SK-N-SH (cell line): Measurements from ENCODE around the gene RNPEPL1. TPM values are rescaled to one million over a fixed set of nuclear protein-coding genes. Genes with fewer than 3 reads are reported as not detected.

Experiments
- CTCF ChIA-PET: fragments of 300-600, 350-600 bp; formaldehyde crosslinking; extraction: SDS; loops from one replicate; lab custom pipeline; 2021; lab: Yijun Ruan, JAX
- POLR2A ChIA-PET: fragments of 350-600 bp; sonication (Branson Sonifier 250); formaldehyde crosslinking; extraction: SDS; loops from one replicate; lab custom pipeline; 2020; ENCODE audit warnings: antibody characterized with exemption, inconsistent platforms; lab: Yijun Ruan, JAX
- DNase-seq: peaks from one replicate; pipeline ENCODE4 v3.0.0; 2012
- H2AFZ ChIP-seq: fragments of 200-600 bp; sonication (generic); 2 replicates; pipeline ENCODE4 v1.8.1; 2016; ENCODE audit warnings: antibody characterized with exemption, mild to moderate bottlenecking, low read depth
- H3F3A ChIP-seq: fragments of 200-600 bp; sonication (generic); replicated peaks from 2 replicates; pipeline ENCODE3; 2016; ENCODE audit warnings: antibody characterized with exemption, mild to moderate bottlenecking; ENCODE audit not compliant: insufficient read depth
- H3K27ac ChIP-seq, 2 experiments: fragments of 200-500 bp in 1 of 2; fragments of 200-600 bp in 1 of 2; sonication (Bioruptor generic) in 1 of 2; sonication (generic), shearing (Covaris generic) in 1 of 2; 2 replicates each; pipeline versions ENCODE4 v1.5.1 to v1.6.1; 2014 to 2016; ENCODE audit warnings: low read depth in 2 of 2, inconsistent platforms in 1 of 2, low read length in 1 of 2, mild to moderate bottlenecking in 1 of 2, mixed read lengths in 1 of 2
- H3K27me3 ChIP-seq: fragments of 200-600 bp; sonication (generic), shearing (Covaris generic); 2 replicates; pipeline ENCODE4 v1.6.1; 2016; ENCODE audit warnings: mixed run types; ENCODE audit not compliant: insufficient read depth
- H3K36me3 ChIP-seq, 2 experiments: fragments of 200-500 bp in 1 of 2; fragments of 200-600 bp in 1 of 2; sonication (Bioruptor generic) in 1 of 2; sonication (generic) in 1 of 2; replicated peaks in 1 of 2; 2 replicates each; pipeline versions ENCODE3 to v1.5.1; 2014 to 2016; ENCODE audit warnings: low read length in 1 of 2, mild to moderate bottlenecking in 1 of 2; ENCODE audit not compliant: insufficient read depth in 2 of 2, control insufficient read depth in 1 of 2
- H3K4me1 ChIP-seq, 2 experiments: fragments of 200-500 bp in 1 of 2; fragments of 200-600 bp in 1 of 2; sonication (Bioruptor generic) in 1 of 2; sonication (generic), shearing (Covaris generic) in 1 of 2; 2 replicates each; pipeline versions ENCODE4 v1.5.1 to v1.6.1; 2014 to 2016; ENCODE audit warnings: low read depth in 1 of 2, low read length in 1 of 2, mixed run types in 1 of 2; ENCODE audit not compliant: insufficient read depth in 2 of 2, control insufficient read depth in 1 of 2
- H3K4me2 ChIP-seq: fragments of 200-600 bp; sonication (generic), shearing (Covaris generic); 2 replicates; pipeline ENCODE4 v1.6.1; 2017; ENCODE audit warnings: mixed run types
- H3K4me3 ChIP-seq, 2 experiments: fragments of 200-500 bp in 1 of 2; fragments of 200-600 bp in 1 of 2; sonication (Bioruptor generic) in 1 of 2; sonication (generic), shearing (Covaris generic) in 1 of 2; 2 replicates each; pipeline versions ENCODE4 v1.5.1 to v1.8.1; 2014 to 2016; ENCODE audit warnings: low read depth in 2 of 2, inconsistent platforms in 1 of 2, low read length in 1 of 2, mild to moderate bottlenecking in 1 of 2, mixed read lengths in 1 of 2, moderate library complexity in 1 of 2
- H3K79me2 ChIP-seq: fragments of 200-600 bp; sonication (generic); 2 replicates; pipeline ENCODE4 v1.8.1; 2017; ENCODE audit warnings: mild to moderate bottlenecking; ENCODE audit not compliant: insufficient read depth
- H3K9ac ChIP-seq: fragments of 200-600 bp; sonication (generic); 2 replicates; pipeline ENCODE4 v1.6.1; 2017; ENCODE audit warnings: mixed run types
- H3K9me2 ChIP-seq: fragments of 200-600 bp; sonication (generic); 2 replicates; pipeline ENCODE4 v1.6.1; 2017; ENCODE audit warnings: mixed run types
- H3K9me3 ChIP-seq: fragments of 200-600 bp; sonication (generic); 2 replicates; pipeline ENCODE4 v1.6.1; 2017; ENCODE audit warnings: mixed run types, mild to moderate bottlenecking, moderate library complexity
- H4K20me1 ChIP-seq: fragments of 200-600 bp; sonication (generic); 2 replicates; pipeline ENCODE4 v1.6.1; 2017; ENCODE audit warnings: mild to moderate bottlenecking, mixed run types; ENCODE audit not compliant: insufficient read depth
- EZH2phosphoT487 ChIP-seq: fragments of 200-600 bp; sonication (generic); IDR thresholded peaks from 2 replicates; pipeline ENCODE4 v1.6.1; 2017; ENCODE audit warnings: low read depth, mixed run types, mild to moderate bottlenecking, antibody characterized with exemption, moderate library complexity, borderline replicate concordance
- MEF2A ChIP-seq: IDR thresholded peaks from 2 replicates; pipeline ENCODE4 v1.4.0; 2012; ENCODE audit warnings: low read depth, borderline replicate concordance
- MXI1 ChIP-seq: IDR thresholded peaks from 2 replicates; pipeline ENCODE4 v1.6.1; 2012; ENCODE audit warnings: mild to moderate bottlenecking, low read depth, low read length, improper control_type of control experiment
- NFIC ChIP-seq: IDR thresholded peaks from 2 replicates; pipeline ENCODE4 v1.4.0; 2012; ENCODE audit warnings: borderline replicate concordance
- NRF1 ChIP-seq: IDR thresholded peaks from 2 replicates; pipeline ENCODE4 v1.6.1; 2012; ENCODE audit warnings: low read depth, mild to moderate bottlenecking, low read length
- RAD21 ChIP-seq: IDR thresholded peaks from 2 replicates; pipeline ENCODE4 v1.6.1; 2012; ENCODE audit warnings: mild to moderate bottlenecking, low read length
- RCOR1 ChIP-seq: fragments of 150-350 bp; IDR thresholded peaks from 2 replicates; pipeline ENCODE4 v1.6.1; 2017; ENCODE audit warnings: antibody characterized with exemption, low read length
- RFX5 ChIP-seq: IDR thresholded peaks from 2 replicates; pipeline ENCODE4 v1.6.1; 2012; ENCODE audit warnings: mild to moderate bottlenecking, improper control_type of control experiment, low read length
- SMC3 ChIP-seq: IDR thresholded peaks from 2 replicates; pipeline ENCODE4 v1.6.1; 2012; ENCODE audit warnings: low read depth, low read length, improper control_type of control experiment
- TAF1 ChIP-seq: IDR thresholded peaks from 2 replicates; pipeline ENCODE4 v1.6.1; 2012; ENCODE audit warnings: low read depth, mild to moderate bottlenecking, low read length, moderate library complexity, borderline replicate concordance
- TEAD4 ChIP-seq: IDR thresholded peaks from 2 replicates; pipeline ENCODE4 v1.4.0; 2012; ENCODE audit warnings: mild to moderate bottlenecking, borderline replicate concordance; ENCODE audit not compliant: insufficient read depth
- YY1 ChIP-seq: IDR thresholded peaks from 2 replicates; pipeline ENCODE4 v1.4.0; 2012; ENCODE audit warnings: low read depth, mild to moderate bottlenecking
- WGBS: methylation state at CpG from one replicate; pipeline ENCODE4 v1.1.6; 2017; ENCODE audit warnings: low lambda C conversion rate; 5-methylcytosine and 5-hydroxymethylcytosine counted together
- polyA plus RNA-seq, 3 experiments: library from polyadenylated mRNA; depleted of rRNA; stranded (reverse); fragments of >200 nt; gene quantifications; 2 replicates each; pipeline ENCODE4 v1.2.3, GENCODE V29; 2012
- TF ChIP-seq, protein P1 (sequence below): fragments of 150-350 bp; IDR thresholded peaks from 2 replicates; pipeline ENCODE4 v1.6.1; 2017; ENCODE audit warnings: antibody characterized with exemption, low read length, low read depth, borderline replicate concordance
- TF ChIP-seq, protein P2 (sequence below): fragments of 200-600 bp; sonication (generic); IDR thresholded peaks from 2 replicates; pipeline ENCODE4 v1.6.1; 2017; ENCODE audit warnings: antibody characterized with exemption, mild to moderate bottlenecking, moderate library complexity
- TF ChIP-seq, protein P3 (sequence below): fragments of 150-350 bp; IDR thresholded peaks from 2 replicates; pipeline ENCODE4 v1.6.1; 2016; ENCODE audit warnings: mild to moderate bottlenecking, low read depth, low read length
- TF ChIP-seq, protein P4 (sequence below): IDR thresholded peaks from 2 replicates; pipeline ENCODE4 v1.4.0; 2012; ENCODE audit warnings: low read depth, borderline replicate concordance
- TF ChIP-seq, protein P5 (sequence below): IDR thresholded peaks from 2 replicates; pipeline ENCODE4; 2012

The RNPEPL1 gene
- polyA plus RNA-seq, 1 of the 3 experiments (the other 2 are of a cell fraction), result 14.3 TPM

DNA sequence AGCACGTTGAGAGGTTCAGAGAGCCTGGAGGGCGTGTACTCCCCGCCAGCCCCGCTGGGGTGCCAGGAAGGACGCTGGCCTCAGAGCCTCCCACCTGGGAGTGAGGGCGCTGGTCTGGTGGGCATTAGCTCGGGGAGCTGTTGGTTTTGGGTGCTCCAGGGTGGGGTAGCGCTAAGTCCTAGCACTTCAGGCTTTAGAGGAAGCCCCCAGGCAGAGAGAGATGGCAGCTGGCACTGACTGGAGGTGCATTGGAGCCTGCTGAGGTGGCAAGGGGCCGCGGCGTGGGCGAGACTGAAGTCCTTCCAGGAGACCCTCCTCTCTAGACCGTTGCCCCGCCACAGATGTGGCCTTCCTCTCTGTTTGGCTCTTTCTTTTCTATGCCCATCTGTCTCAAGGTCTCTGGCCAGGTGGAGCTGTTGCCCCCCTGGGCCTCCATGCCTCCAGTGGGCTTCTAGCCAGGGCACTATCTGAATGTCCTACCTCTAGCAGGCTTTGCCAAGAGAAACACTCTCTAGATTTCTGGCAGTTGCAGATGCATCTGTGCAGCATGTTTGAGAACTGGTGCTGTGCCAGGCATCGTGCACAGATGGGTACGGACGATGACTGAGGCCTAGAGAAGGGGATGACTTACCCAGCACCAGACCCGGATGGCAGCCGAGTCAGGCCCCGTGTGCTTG lies 24.9 kb downstream of the RNPEPL1 start:
- peaks cover 16% of the 10 kb centered on the region for H4K20me1 ChIP-seq
- peaks cover 2 to 9% of the 10 kb centered on the region in 2 experiments; a peak in 1 of 4 replicates for H3K4me1 ChIP-seq
- CTCF ChIA-PET, result interaction anchor here (1.2 to 2.0 kb wide), 3 partner anchors 11 to 342 kb away, joined by 3 to 9 read pairs (median 6); no protein-coding TSS in a partner anchor
- POLR2A ChIA-PET, result no interaction called here
- no peaks in the 10 kb centered on the region for H3K9me2 ChIP-seq
- no peak overlapping the region for H3K4me2 ChIP-seq
- H3K4me3 ChIP-seq, result no peak overlapping the region
- H3K36me3 ChIP-seq, result peaks cover 0 to 44% of the 10 kb centered on the region in 2 experiments
- H3K27ac ChIP-seq, result no peak overlapping the region; a peak in 1 of 4 replicates
- no peak for DNase-seq
- no peak overlapping the region for H2AFZ ChIP-seq
- H3F3A ChIP-seq, result no peaks in the 10 kb centered on the region
- 90% methylated on average over 15 of the region's 20 CpGs for WGBS
- H3K9ac ChIP-seq, result no peak overlapping the region
- TF ChIP-seq RFX5, result no peak
- TF ChIP-seq MXI1, result no peak
- no peak for TF ChIP-seq NRF1
- TF ChIP-seq RCOR1, result no peak
- TF ChIP-seq, protein P1, sequence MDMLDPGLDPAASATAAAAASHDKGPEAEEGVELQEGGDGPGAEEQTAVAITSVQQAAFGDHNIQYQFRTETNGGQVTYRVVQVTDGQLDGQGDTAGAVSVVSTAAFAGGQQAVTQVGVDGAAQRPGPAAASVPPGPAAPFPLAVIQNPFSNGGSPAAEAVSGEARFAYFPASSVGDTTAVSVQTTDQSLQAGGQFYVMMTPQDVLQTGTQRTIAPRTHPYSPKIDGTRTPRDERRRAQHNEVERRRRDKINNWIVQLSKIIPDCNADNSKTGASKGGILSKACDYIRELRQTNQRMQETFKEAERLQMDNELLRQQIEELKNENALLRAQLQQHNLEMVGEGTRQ, result no peak
- TF ChIP-seq, protein P2, sequence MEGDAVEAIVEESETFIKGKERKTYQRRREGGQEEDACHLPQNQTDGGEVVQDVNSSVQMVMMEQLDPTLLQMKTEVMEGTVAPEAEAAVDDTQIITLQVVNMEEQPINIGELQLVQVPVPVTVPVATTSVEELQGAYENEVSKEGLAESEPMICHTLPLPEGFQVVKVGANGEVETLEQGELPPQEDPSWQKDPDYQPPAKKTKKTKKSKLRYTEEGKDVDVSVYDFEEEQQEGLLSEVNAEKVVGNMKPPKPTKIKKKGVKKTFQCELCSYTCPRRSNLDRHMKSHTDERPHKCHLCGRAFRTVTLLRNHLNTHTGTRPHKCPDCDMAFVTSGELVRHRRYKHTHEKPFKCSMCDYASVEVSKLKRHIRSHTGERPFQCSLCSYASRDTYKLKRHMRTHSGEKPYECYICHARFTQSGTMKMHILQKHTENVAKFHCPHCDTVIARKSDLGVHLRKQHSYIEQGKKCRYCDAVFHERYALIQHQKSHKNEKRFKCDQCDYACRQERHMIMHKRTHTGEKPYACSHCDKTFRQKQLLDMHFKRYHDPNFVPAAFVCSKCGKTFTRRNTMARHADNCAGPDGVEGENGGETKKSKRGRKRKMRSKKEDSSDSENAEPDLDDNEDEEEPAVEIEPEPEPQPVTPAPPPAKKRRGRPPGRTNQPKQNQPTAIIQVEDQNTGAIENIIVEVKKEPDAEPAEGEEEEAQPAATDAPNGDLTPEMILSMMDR, result no peak
- TF ChIP-seq, protein P3, sequence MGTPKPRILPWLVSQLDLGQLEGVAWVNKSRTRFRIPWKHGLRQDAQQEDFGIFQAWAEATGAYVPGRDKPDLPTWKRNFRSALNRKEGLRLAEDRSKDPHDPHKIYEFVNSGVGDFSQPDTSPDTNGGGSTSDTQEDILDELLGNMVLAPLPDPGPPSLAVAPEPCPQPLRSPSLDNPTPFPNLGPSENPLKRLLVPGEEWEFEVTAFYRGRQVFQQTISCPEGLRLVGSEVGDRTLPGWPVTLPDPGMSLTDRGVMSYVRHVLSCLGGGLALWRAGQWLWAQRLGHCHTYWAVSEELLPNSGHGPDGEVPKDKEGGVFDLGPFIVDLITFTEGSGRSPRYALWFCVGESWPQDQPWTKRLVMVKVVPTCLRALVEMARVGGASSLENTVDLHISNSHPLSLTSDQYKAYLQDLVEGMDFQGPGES, result no peak
- TF ChIP-seq NFIC, result no peak
- TF ChIP-seq YY1, result no peak
- TF ChIP-seq RAD21, result no peak
- no peak for TF ChIP-seq SMC3
- TF ChIP-seq, protein P4, sequence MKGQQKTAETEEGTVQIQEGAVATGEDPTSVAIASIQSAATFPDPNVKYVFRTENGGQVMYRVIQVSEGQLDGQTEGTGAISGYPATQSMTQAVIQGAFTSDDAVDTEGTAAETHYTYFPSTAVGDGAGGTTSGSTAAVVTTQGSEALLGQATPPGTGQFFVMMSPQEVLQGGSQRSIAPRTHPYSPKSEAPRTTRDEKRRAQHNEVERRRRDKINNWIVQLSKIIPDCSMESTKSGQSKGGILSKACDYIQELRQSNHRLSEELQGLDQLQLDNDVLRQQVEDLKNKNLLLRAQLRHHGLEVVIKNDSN, result no peak
- no peak for TF ChIP-seq MEF2A
- TF ChIP-seq TAF1, result no peak
- TF ChIP-seq, protein P5, sequence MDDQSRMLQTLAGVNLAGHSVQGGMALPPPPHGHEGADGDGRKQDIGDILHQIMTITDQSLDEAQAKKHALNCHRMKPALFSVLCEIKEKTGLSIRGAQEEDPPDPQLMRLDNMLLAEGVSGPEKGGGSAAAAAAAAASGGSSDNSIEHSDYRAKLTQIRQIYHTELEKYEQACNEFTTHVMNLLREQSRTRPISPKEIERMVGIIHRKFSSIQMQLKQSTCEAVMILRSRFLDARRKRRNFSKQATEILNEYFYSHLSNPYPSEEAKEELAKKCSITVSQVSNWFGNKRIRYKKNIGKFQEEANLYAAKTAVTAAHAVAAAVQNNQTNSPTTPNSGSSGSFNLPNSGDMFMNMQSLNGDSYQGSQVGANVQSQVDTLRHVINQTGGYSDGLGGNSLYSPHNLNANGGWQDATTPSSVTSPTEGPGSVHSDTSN, result no peak
- TF ChIP-seq TEAD4, result no peak
- TF ChIP-seq EZH2phosphoT487, result no peak
- H3K27me3 ChIP-seq, result no peaks in the 10 kb centered on the region
- no peaks in the 10 kb centered on the region for H3K9me3 ChIP-seq
- H3K79me2 ChIP-seq, result peaks cover 47% of the 10 kb centered on the region
